SIG-M5 treated with dmso at 0.1 percent for 504 hours (cell line): ENCODE results near the gene UBE2J2.
A peak's percentile ranks its signal among the peaks of the same experiment; 100 is the strongest.

Experiments
- DNase-seq: peaks from one replicate; lab custom pipeline; 2025; ENCODE audit not compliant: unreplicated experiment; lab: John Stamatoyannopoulos, UW

The UBE2J2 gene

GRCh38 chr1:1296070-1297061 lies 22.7 kb upstream of the UBE2J2 start:
- DNase-seq, result no peak

- no peak for DNase-seq
These were observed 21.7 kb upstream of the UBE2J2 start for GRCh38 chr1:1295154-1295923.

- no peak for DNase-seq
These were observed 20.7 kb upstream of the UBE2J2 start for GRCh38 chr1:1294250-1294890.

GRCh38 chr1:1293263-1294249 lies 19.9 kb upstream of the UBE2J2 start:
- no peak for DNase-seq

GRCh38 chr1:1292851-1293250 lies 19.2 kb upstream of the UBE2J2 start:
- DNase-seq, result no peak

- DNase-seq, result no peak
These were observed 18.8 kb upstream of the UBE2J2 start for GRCh38 chr1:1292442-1292779.

- DNase-seq, result peak; percentile 49
These were observed 18.1 kb upstream of the UBE2J2 start for GRCh38 chr1:1291548-1292441.

GRCh38 chr1:1291023-1291528 lies 17.4 kb upstream of the UBE2J2 start:
- no peak for DNase-seq

- peak; percentile 22 for DNase-seq
These were observed 16.6 kb upstream of the UBE2J2 start for GRCh38 chr1:1290238-1290731.

GRCh38 chr1:1287288-1288110 lies 13.8 kb upstream of the UBE2J2 start:
- no peak for DNase-seq

GRCh38 chr1:1286313-1287261 lies 12.9 kb upstream of the UBE2J2 start:
- no peak for DNase-seq

- DNase-seq, result no peak
These were observed 12.1 kb upstream of the UBE2J2 start for GRCh38 chr1:1285611-1286311.

GRCh38 chr1:1285102-1285571 lies 11.5 kb upstream of the UBE2J2 start:
- DNase-seq, result no peak

- no peak for DNase-seq
These were observed 10.8 kb upstream of the UBE2J2 start for GRCh38 chr1:1284221-1285101.

- no peak for DNase-seq
These were observed 10.2 kb upstream of the UBE2J2 start for GRCh38 chr1:1283821-1284220.
